ENCODE measurements around the gene TBX2. TPM values are rescaled to one million over a fixed set of nuclear protein-coding genes. Genes with fewer than 3 reads are reported as not detected.
A peak's percentile ranks its signal among the peaks of the same experiment; 100 is the strongest.

Gene TBX2
- total RNA-seq, 2 experiments from 2014 or later: not detected

DNA sequence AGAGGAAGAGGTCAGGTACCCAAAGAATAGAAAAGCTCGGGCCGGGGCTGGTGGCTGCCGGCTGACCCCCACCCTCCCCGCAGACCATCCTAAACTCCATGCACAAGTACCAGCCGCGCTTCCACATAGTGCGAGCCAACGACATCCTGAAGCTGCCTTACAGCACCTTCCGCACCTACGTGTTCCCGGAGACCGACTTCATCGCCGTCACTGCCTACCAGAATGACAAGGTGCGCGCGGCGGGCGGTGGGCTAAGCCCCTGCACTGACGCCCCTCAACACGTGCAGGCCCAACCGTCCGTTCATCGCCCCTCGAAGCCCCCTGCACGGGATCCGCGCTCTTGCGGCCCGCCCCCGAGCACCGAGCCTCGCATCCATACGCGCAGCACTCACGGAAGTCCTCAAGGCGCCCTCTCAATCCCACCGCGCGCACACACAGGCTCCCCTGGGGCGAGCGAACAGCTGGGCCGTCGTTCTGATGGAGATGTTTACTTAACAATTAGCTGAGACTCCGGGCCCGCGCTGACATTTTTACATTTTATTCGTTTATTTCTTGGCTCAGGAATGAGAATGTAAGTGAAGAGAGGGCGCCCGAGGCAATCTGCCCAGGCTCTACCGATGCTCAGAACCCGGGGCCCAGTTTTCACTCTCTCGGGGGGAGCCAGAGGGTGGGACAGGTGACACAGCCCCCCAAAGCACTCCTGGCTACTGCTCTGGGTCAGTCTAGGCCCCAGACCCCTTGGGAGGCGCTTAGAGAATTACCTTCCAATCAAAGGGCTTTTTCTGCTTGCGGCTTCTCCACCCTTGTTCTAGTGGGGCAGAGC is 3.5 kb downstream of the TBX2 start:
- Mint-ChIP-seq H3K9me3 (no peaks in the 10 kb centered on the region), H3K27me3 (ENCODE audit: low read depth) (peaks cover 67% of the 10 kb centered on the region), H3K4me1 (ENCODE audit: low read depth) (peaks cover 37% of the 10 kb centered on the region), H3K4me3 (peak overlapping the region; percentile 50), H3K27ac (no peak overlapping the region), H3K36me3 (ENCODE audit: low read depth) (no peaks in the 10 kb centered on the region)
- DNase-seq: peak; percentile 43
- intact Hi-C loops (cut with micrococcal nuclease): no loop called here
- CTCF ChIA-PET: interaction anchor here (1.7 kb wide), 1 partner anchor 9 kb away, joined by 5 read pairs; no protein-coding TSS in a partner anchor

DNA sequence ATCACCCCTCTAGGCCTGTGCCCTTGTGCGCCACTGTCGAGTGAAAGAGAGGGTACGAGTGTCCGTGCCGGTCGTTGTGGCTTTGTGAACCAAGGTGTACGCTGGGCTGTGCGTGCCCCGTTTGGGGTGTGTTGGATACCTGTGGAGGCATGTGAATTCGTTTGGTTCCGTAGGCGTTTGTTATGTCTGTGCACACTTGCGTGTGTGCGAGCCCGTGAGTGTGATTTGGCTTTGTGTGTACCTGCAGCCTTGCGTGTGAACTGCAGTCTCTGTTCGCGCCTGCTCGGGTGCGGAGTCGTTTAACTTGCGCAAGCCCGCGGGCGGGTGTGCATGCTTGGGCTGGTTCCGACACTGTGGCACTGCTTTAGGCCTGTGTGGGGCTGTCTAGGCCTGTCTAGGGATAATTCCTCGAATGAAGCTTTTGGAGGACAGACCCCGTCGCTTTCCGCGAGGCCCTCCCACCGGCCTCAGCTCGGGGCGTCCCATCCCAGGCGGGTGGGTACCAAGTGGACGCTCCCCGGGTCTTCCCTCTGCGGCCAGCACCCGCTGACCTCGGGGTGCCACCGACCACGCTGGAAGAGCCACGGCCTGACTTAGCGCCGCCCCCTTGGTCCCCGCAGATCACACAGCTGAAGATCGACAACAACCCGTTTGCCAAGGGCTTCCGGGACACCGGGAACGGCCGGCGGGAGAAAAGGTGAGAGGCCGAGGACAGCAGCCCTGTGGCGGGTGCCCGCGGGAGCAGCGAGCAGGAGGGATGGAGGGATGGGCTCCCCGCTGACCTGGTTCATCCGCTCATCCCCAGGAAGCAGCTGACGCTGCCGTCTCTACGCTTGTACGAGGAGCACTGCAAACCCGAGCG is 4.4 kb downstream of the TBX2 start:
- no peak for DNase-seq
- peaks cover 38% of the 10 kb centered on the region for H3K4me1 Mint-ChIP-seq (ENCODE audit: low read depth)
- H3K4me3 Mint-ChIP-seq: peak overlapping the region; percentile 24
- no peaks in the 10 kb centered on the region for H3K36me3 Mint-ChIP-seq (ENCODE audit: low read depth)
- no peak overlapping the region for H3K27ac Mint-ChIP-seq
- intact Hi-C loops (cut with micrococcal nuclease): no loop called here
- CTCF ChIA-PET: interaction anchor here (0.6 to 1.7 kb wide), 2 partner anchors 8 to 690 kb away, joined by 3 to 5 read pairs; no protein-coding TSS in a partner anchor
- H3K9me3 Mint-ChIP-seq: no peaks in the 10 kb centered on the region
- peaks cover 67% of the 10 kb centered on the region for H3K27me3 Mint-ChIP-seq (ENCODE audit: low read depth)

DNA sequence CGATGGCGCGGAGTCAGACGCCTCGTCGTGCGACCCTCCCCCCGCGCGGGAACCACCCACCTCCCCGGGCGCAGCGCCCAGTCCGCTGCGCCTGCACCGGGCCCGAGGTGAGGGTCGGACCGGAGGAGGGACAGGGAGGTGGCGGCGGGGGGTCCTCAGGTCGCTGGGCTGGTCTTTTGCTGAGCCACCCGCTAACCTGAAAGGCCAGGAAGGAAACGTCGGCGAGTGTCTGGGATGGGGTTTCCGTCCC is 4.9 kb downstream of the TBX2 start:
- no peak overlapping the region for H3K27ac Mint-ChIP-seq
- intact Hi-C loops (cut with micrococcal nuclease): no loop called here
- CTCF ChIA-PET: no interaction called here
- H3K9me3 Mint-ChIP-seq: no peaks in the 10 kb centered on the region
- H3K36me3 Mint-ChIP-seq (ENCODE audit: low read depth): no peaks in the 10 kb centered on the region
- peaks cover 67% of the 10 kb centered on the region for H3K27me3 Mint-ChIP-seq (ENCODE audit: low read depth)
- no peak for DNase-seq
- H3K4me1 Mint-ChIP-seq (ENCODE audit: low read depth): peaks cover 38% of the 10 kb centered on the region
- no peak overlapping the region for H3K4me3 Mint-ChIP-seq

DNA sequence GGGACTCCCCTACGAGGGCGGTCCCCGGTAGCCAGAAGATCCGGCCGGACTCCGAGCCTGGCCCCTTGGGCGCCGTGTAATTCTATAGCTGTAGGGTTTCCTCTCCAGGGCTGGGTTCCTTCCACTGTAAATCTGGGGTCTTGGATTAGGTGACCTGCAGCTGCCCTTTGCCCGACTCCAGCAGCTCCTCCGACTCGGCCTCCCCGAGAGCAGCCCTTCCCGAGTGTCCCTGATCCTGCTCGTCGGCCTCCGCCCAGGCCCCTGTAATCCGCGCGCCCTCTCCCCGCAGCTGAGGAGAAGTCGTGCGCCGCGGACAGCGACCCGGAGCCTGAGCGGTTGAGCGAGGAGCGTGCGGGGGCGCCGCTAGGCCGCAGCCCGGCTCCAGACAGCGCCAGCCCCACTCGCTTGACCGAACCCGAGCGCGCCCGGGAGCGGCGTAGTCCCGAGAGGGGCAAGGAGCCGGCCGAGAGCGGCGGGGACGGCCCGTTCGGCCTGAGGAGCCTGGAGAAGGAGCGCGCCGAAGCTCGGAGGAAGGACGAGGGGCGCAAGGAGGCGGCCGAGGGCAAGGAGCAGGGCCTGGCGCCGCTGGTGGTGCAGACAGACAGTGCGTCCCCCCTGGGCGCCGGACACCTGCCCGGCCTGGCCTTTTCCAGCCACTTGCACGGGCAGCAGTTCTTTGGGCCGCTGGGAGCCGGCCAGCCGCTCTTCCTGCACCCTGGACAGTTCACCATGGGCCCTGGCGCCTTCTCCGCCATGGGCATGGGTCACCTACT is 5.5 kb downstream of the TBX2 start:
- peaks cover 42% of the 10 kb centered on the region for H3K4me1 Mint-ChIP-seq (ENCODE audit: low read depth)
- H3K4me3 Mint-ChIP-seq: no peak overlapping the region
- CTCF ChIA-PET: no interaction called here
- intact Hi-C loops (cut with micrococcal nuclease): no loop called here
- no peaks in the 10 kb centered on the region for H3K36me3 Mint-ChIP-seq (ENCODE audit: low read depth)
- DNase-seq: no peak
- H3K27me3 Mint-ChIP-seq (ENCODE audit: low read depth): peaks cover 71% of the 10 kb centered on the region
- H3K27ac Mint-ChIP-seq: no peak overlapping the region
- no peaks in the 10 kb centered on the region for H3K9me3 Mint-ChIP-seq

DNA sequence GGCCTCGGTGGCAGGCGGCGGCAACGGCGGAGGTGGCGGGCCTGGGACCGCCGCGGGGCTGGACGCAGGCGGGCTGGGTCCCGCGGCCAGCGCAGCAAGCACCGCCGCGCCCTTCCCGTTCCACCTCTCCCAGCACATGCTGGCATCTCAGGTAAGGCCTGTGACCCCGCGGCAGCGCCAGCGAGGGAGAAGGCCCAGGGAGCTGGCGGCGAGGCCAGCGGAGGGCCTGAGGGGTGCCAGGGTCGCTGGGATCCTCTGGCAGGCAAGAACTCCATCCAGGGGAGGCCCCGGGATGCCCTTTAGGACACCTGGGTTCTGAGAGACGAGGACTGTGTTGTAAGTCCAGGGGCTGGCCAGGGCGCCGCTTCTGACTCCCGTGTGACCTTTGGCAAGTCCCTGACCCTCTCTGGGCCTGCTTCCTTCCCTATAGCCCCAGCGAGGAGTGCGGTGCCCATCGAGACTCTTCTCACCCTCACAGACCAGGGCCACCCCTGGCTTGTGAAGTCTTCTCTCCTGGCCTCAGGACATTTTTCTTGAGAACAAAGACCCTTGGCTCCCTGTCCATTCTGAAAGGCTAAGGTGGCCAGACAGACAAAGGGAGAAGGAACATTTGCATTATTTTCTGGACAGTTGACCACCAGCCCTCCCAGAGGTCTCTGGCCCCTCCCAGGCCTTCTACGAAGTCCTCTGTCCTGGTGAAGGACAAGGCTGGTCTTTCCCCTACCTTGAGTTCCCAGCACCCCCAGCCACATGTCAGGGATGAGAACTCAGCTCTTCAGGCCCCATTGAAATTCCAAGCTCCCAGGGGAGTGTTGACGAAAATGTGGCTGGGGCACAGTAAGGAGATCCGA is 6.3 kb downstream of the TBX2 start:
- intact Hi-C loops (cut with micrococcal nuclease): no loop called here
- Mint-ChIP-seq H3K4me3 (no peak overlapping the region), H3K27me3 (ENCODE audit: low read depth) (peaks cover 74% of the 10 kb centered on the region), H3K9me3 (no peaks in the 10 kb centered on the region), H3K27ac (no peak overlapping the region), H3K36me3 (ENCODE audit: low read depth) (no peaks in the 10 kb centered on the region), H3K4me1 (ENCODE audit: low read depth) (peaks cover 48% of the 10 kb centered on the region)
- DNase-seq: no peak
- CTCF ChIA-PET: no interaction called here

DNA sequence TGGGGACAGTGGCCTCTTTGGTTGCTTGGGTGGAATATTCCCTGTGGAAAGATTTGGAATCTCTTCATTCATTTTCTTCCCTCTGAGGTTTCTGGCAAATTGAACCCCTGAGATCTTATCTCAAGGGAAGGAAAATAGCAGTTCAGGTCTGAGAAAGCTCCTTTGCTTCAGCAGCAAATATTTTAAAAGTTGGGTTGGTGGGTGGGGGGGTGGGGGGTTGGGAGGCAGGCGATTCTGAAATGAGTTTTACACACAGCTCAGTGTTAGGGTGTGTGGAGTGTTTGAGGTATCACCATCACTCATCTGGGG is 6.8 kb downstream of the TBX2 start:
- no peak for DNase-seq
- H3K4me1 Mint-ChIP-seq (ENCODE audit: low read depth): peaks cover 43% of the 10 kb centered on the region
- intact Hi-C loops (cut with micrococcal nuclease): no loop called here
- peaks cover 71% of the 10 kb centered on the region for H3K27me3 Mint-ChIP-seq (ENCODE audit: low read depth)
- no peak overlapping the region for H3K4me3 Mint-ChIP-seq
- CTCF ChIA-PET: no interaction called here
- H3K36me3 Mint-ChIP-seq (ENCODE audit: low read depth): no peaks in the 10 kb centered on the region
- no peak overlapping the region for H3K27ac Mint-ChIP-seq
- no peaks in the 10 kb centered on the region for H3K9me3 Mint-ChIP-seq

DNA sequence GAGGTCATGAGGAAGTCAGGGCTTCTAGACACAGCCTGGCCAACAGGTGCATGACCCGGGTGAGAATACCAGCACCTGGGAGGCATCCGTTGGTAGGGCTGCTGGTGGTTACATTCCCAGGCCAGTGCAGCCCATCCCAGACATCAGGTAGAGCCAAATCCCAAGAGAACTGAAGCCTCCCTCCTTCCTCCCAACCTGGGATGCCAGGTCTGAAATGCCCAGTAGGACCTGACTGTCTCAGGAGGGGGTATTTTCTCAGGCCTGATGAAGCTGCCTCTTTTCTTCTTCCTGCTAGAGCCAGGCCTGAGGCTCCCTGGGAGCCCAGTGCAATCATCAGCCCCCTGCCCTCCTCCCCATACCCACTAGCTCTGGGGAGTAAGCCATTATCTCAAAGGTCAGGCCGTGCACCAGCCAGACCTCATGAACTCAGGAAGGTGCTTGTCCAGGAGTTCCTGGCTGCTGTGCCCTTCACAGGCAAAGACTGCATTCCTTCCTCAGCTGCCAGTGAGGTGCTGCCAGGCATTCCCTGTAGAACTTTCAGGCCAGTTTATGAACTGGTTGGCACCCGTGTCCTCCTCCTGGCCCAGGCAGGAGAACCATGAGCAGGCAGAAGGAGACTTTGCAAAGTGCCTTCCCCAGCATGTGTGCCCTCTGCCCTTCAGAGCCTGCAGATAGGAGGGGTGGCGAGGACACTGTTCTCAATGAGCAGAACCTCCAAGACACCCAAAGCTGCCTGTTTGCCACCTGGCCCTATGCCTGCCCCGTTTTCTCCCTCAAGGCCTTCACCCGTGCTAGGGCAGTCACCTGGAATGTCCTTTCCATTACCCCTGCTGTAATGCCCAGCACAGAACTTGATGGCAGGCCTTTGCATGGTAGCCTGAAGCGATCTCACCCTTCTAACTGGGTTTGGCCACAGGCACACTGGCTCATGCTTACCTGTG is 7.6 kb downstream of the TBX2 start:
- no peak overlapping the region for H3K4me3 Mint-ChIP-seq
- no peaks in the 10 kb centered on the region for H3K9me3 Mint-ChIP-seq
- H3K27me3 Mint-ChIP-seq (ENCODE audit: low read depth): peaks cover 68% of the 10 kb centered on the region
- H3K36me3 Mint-ChIP-seq (ENCODE audit: low read depth): no peaks in the 10 kb centered on the region
- CTCF ChIA-PET: interaction anchor here (1.2 kb wide), 1 partner anchor 13 kb away, joined by 3 read pairs; no protein-coding TSS in a partner anchor
- intact Hi-C loops (cut with micrococcal nuclease): no loop called here
- no peak overlapping the region for H3K27ac Mint-ChIP-seq
- H3K4me1 Mint-ChIP-seq (ENCODE audit: low read depth): peaks cover 40% of the 10 kb centered on the region
- DNase-seq: no peak

DNA sequence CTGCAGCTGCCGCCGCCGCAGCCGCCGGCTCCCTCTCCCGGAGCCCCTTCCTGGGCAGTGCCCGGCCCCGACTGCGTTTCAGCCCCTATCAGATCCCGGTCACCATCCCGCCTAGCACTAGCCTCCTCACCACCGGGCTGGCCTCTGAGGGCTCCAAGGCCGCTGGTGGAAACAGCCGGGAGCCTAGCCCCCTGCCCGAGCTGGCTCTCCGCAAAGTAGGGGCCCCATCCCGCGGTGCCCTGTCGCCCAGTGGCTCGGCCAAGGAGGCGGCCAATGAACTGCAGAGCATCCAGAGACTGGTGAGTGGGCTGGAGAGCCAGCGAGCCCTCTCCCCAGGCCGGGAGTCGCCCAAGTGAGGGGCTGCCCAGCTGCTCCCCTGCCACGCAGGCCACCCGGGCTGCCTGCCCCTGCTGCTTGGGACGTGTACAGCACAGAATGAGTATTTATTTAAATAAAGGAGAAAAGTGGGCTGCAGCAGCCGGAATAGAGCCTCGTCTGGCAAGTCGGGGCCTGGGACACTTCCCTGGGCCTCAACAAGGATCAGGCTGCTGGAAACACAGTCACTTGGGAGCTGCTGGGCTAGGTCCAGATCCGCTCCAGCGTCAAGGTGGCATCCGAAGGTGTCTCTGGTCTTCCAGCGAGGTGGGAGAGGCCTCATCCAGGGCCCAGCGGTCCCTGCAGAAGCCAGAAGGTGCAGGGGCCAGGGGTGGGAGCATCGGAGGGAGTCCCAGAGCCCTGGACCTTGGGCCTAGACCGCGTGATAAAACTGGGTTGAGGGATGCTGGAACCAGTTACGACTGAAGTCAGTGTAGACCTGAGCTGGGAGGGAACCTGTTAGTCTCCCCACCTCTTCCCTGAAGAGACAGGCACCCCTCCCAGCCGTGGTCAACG is 8.8 kb downstream of the TBX2 start:
- H3K9me3 Mint-ChIP-seq: no peaks in the 10 kb centered on the region

DNA sequence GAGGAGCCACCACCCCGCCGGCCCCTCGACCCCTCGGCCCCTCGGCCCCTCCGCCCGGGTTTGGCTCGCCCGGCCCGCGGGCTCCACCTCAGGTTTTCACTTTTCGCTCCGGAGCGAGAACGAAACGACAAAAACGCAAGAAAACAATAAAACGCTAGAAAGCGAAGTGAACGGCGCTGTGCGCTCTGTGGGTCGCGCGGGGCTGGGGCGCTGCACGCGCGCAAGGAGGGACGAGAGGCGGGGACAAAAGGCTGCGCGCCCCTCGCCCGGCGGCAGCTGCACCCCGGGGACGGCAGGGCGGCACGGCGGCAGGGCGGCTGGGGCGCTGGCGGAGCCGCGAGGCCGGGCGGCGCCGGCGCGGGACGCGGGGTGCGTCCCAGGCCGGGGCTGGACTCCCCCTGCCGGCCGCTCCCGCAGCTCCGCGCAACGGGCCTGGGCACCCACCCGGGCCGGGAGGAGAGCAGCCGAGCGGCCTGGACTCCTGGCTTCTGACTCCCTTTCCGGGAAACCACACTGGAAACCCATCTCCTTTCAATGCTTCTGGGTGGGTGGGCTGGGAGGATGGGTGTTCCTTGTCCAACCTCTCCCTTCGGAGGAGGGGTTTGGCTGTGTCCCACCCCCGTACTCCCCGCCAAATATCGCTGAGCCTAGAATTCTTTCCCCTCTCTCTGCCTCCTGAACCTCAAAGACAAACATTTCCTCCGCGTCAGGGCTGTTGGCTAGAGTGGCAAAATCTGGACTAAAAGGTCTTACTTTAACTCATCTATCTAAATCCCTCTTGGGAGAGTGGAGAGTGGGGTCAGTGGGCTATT is 9.9 kb downstream of the TBX2 start:
- DNase-seq: peak; percentile 34
- H3K9me3 Mint-ChIP-seq: no peaks in the 10 kb centered on the region
- intact Hi-C loops (cut with micrococcal nuclease): loop anchor here (1.0 to 2.0 kb wide), 3 partner anchors 47 to 689 kb away; no protein-coding TSS in a partner anchor
- no peaks in the 10 kb centered on the region for H3K36me3 Mint-ChIP-seq (ENCODE audit: low read depth)
- H3K27me3 Mint-ChIP-seq (ENCODE audit: low read depth): peaks cover 52% of the 10 kb centered on the region
- no peak overlapping the region for H3K27ac Mint-ChIP-seq
- CTCF ChIA-PET: interaction anchor here (0.6 to 2.2 kb wide), 7 partner anchors 12 to 656 kb away, joined by 3 to 8 read pairs (median 3); no protein-coding TSS in a partner anchor
- H3K4me3 Mint-ChIP-seq: peak overlapping the region; percentile 56
- peaks cover 24% of the 10 kb centered on the region for H3K4me1 Mint-ChIP-seq (ENCODE audit: low read depth)

More for the DNA sequence above, 8.8 kb downstream of the TBX2 start:
- CTCF ChIA-PET: interaction anchor here (0.6 to 1.2 kb wide), 4 partner anchors 11 to 50 kb away, joined by 3 to 6 read pairs (median 3); no protein-coding TSS in a partner anchor
- DNase-seq: no peak
- H3K4me3 Mint-ChIP-seq: peak overlapping the region; percentile 61
- peaks cover 59% of the 10 kb centered on the region for H3K27me3 Mint-ChIP-seq (ENCODE audit: low read depth)
- intact Hi-C loops (cut with micrococcal nuclease): loop anchor here (1.0 kb wide), 1 partner anchor 688 kb away; no protein-coding TSS in a partner anchor
- no peak overlapping the region for H3K27ac Mint-ChIP-seq
- H3K36me3 Mint-ChIP-seq (ENCODE audit: low read depth): no peaks in the 10 kb centered on the region
- peaks cover 32% of the 10 kb centered on the region for H3K4me1 Mint-ChIP-seq (ENCODE audit: low read depth)
